ENCODE data around the gene RPS6KA3.

The RPS6KA3 gene

GRCh38 chrX:20248592-20249192 lies 18.0 kb downstream of the RPS6KA3 start:
- H3K4me3 Mint-ChIP-seq, result no peak overlapping the region
- no peaks in the 10 kb centered on the region for H3K27me3 Mint-ChIP-seq
- no peak overlapping the region for H3K27ac Mint-ChIP-seq
- peaks cover 29% of the 10 kb centered on the region for H3K36me3 Mint-ChIP-seq (ENCODE audit: low read depth)
- peaks cover 38% of the 10 kb centered on the region for H3K4me1 Mint-ChIP-seq (ENCODE audit: low read depth)
- no peaks in the 10 kb centered on the region for H3K9me3 Mint-ChIP-seq

DNA sequence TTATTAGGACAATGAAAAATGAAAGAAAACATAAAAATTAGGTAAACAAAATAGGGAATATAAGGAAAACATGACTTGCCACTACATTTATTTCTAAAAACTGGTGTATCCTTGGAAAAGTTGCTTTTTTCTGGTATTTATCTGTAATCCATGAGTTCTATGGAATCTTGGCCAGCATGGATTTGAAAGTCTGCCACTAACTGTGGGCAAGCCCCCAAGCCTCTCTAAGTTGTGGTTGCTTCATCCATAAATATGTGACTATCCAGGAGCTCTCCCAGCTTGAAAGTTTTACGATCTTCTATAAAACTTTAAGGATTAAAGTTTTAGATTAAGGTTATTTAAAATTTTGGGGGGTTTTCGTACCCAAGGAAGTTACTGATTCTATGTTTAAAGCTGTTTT lies 21.8 kb downstream of the RPS6KA3 start:
- no peak overlapping the region for H3K4me3 Mint-ChIP-seq

DNA sequence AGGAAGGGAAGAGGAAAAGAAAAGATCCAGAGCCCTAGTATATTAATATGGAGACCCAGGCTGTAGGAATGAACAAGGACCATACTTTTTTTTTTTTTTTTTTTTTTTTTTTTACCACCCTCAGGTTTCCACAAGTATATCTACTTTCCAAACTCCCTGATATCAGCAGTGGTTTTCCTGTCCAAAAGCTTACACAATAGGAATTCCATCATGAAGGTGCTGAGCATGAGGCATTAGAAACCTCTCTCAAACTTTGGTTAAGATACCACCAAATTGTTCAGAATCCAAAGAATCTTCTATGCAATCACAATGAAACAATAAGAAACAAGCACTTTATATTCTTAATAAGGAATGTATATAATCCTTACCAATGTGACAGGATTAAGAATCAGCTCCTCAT lies 26.5 kb downstream of the RPS6KA3 start:
- Mint-ChIP-seq H3K4me3 (no peak overlapping the region), H3K27ac (no peak overlapping the region), H3K36me3 (ENCODE audit: low read depth) (peaks cover 37% of the 10 kb centered on the region), H3K9me3 (no peaks in the 10 kb centered on the region), H3K4me1 (ENCODE audit: low read depth) (peaks cover 35% of the 10 kb centered on the region), H3K27me3 (no peaks in the 10 kb centered on the region)

More for the DNA sequence above, 21.8 kb downstream of the RPS6KA3 start:
- Mint-ChIP-seq H3K4me1 (ENCODE audit: low read depth) (peaks cover 34% of the 10 kb centered on the region), H3K27ac (no peak overlapping the region), H3K36me3 (ENCODE audit: low read depth) (peaks cover 20% of the 10 kb centered on the region), H3K9me3 (no peaks in the 10 kb centered on the region), H3K27me3 (no peaks in the 10 kb centered on the region)

GRCh38 chrX:20237864-20238263 lies 28.8 kb downstream of the RPS6KA3 start:
- no peak overlapping the region for H3K27ac Mint-ChIP-seq
- H3K36me3 Mint-ChIP-seq (ENCODE audit: low read depth), result peaks cover 53% of the 10 kb centered on the region
- H3K9me3 Mint-ChIP-seq, result no peaks in the 10 kb centered on the region
- H3K27me3 Mint-ChIP-seq, result no peaks in the 10 kb centered on the region
- no peak overlapping the region for H3K4me3 Mint-ChIP-seq
- peaks cover 41% of the 10 kb centered on the region for H3K4me1 Mint-ChIP-seq (ENCODE audit: low read depth)

DNA sequence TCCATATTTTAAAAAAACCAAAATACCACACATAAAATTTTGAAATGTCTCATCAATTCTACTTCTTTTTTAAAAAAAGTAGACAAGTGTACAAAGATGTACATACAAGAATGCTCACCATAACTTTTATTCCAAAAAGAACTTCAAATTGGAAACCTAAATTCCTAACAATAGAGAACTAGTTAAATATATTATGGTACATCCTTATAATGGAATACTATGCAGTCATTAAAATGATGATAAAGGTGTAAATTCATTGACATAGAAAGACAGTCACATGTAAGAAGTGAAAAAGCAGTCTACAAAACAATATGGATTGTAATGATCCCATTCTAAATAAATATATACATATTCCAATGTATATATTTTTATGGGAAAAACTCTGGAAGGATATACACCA lies 31.0 kb downstream of the RPS6KA3 start:
- no peak overlapping the region for H3K27ac Mint-ChIP-seq
- peaks cover 53% of the 10 kb centered on the region for H3K36me3 Mint-ChIP-seq (ENCODE audit: low read depth)

GRCh38 chrX:20233336-20233735 lies 33.4 kb downstream of the RPS6KA3 start:
- Mint-ChIP-seq H3K36me3 (ENCODE audit: low read depth) (peaks cover 66% of the 10 kb centered on the region), H3K4me3 (no peak overlapping the region), H3K4me1 (ENCODE audit: low read depth) (peaks cover 25% of the 10 kb centered on the region), H3K9me3 (no peaks in the 10 kb centered on the region), H3K27ac (no peak overlapping the region), H3K27me3 (no peaks in the 10 kb centered on the region)

More for the DNA sequence above, 31.0 kb downstream of the RPS6KA3 start:
- Mint-ChIP-seq H3K4me3 (no peak overlapping the region), H3K27me3 (no peaks in the 10 kb centered on the region), H3K4me1 (ENCODE audit: low read depth) (peaks cover 33% of the 10 kb centered on the region), H3K9me3 (no peaks in the 10 kb centered on the region)

- Mint-ChIP-seq H3K9me3 (no peaks in the 10 kb centered on the region), H3K36me3 (ENCODE audit: low read depth) (peaks cover 60% of the 10 kb centered on the region), H3K4me1 (ENCODE audit: low read depth) (peaks cover 22% of the 10 kb centered on the region), H3K27me3 (no peaks in the 10 kb centered on the region), H3K27ac (no peak overlapping the region), H3K4me3 (no peak overlapping the region)
These were observed 35.1 kb downstream of the RPS6KA3 start for GRCh38 chrX:20231598-20231997.

GRCh38 chrX:20230406-20230805 lies 36.3 kb downstream of the RPS6KA3 start:
- Mint-ChIP-seq H3K4me1 (ENCODE audit: low read depth) (peaks cover 31% of the 10 kb centered on the region), H3K4me3 (no peak overlapping the region), H3K36me3 (ENCODE audit: low read depth) (peaks cover 54% of the 10 kb centered on the region), H3K9me3 (no peaks in the 10 kb centered on the region), H3K27ac (no peak overlapping the region), H3K27me3 (no peaks in the 10 kb centered on the region)

GRCh38 chrX:20229155-20229554 lies 37.6 kb downstream of the RPS6KA3 start:
- no peak overlapping the region for H3K4me3 Mint-ChIP-seq
- peaks cover 35% of the 10 kb centered on the region for H3K4me1 Mint-ChIP-seq (ENCODE audit: low read depth)
- no peaks in the 10 kb centered on the region for H3K9me3 Mint-ChIP-seq
- H3K36me3 Mint-ChIP-seq (ENCODE audit: low read depth), result peaks cover 51% of the 10 kb centered on the region
- H3K27me3 Mint-ChIP-seq, result no peaks in the 10 kb centered on the region
- H3K27ac Mint-ChIP-seq, result no peak overlapping the region

GRCh38 chrX:20228245-20228644 lies 38.5 kb downstream of the RPS6KA3 start:
- Mint-ChIP-seq H3K4me1 (ENCODE audit: low read depth) (peaks cover 44% of the 10 kb centered on the region), H3K9me3 (no peaks in the 10 kb centered on the region), H3K27ac (no peak overlapping the region), H3K4me3 (no peak overlapping the region), H3K27me3 (no peaks in the 10 kb centered on the region), H3K36me3 (ENCODE audit: low read depth) (peaks cover 55% of the 10 kb centered on the region)

- Mint-ChIP-seq H3K27me3 (no peaks in the 10 kb centered on the region), H3K36me3 (ENCODE audit: low read depth) (peaks cover 56% of the 10 kb centered on the region), H3K27ac (no peak overlapping the region), H3K4me1 (ENCODE audit: low read depth) (peaks cover 50% of the 10 kb centered on the region), H3K9me3 (no peaks in the 10 kb centered on the region), H3K4me3 (no peak overlapping the region)
These were observed 39.6 kb downstream of the RPS6KA3 start for GRCh38 chrX:20227116-20227515.

DNA sequence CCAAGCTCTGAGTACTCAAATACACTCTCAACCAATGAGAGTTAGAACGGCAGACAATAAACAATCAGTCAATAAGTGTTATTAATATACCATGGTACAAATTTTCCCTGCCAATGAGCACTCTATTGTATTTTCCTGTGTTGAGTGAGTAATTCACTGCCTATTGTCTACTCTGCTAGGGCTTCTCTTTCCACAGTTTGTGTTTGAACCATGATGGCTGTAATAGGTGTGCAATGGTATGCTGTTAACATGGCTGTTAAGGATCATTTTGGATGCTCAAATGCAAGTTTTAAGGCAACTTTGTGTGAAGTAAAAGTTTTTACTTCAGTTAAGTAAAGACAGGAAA lies 41.2 kb downstream of the RPS6KA3 start:
- Mint-ChIP-seq H3K4me3 (no peak overlapping the region), H3K27ac (peak overlapping the region; percentile 85), H3K27me3 (no peaks in the 10 kb centered on the region), H3K9me3 (no peaks in the 10 kb centered on the region), H3K4me1 (ENCODE audit: low read depth) (peaks cover 61% of the 10 kb centered on the region), H3K36me3 (ENCODE audit: low read depth) (peaks cover 55% of the 10 kb centered on the region)

DNA sequence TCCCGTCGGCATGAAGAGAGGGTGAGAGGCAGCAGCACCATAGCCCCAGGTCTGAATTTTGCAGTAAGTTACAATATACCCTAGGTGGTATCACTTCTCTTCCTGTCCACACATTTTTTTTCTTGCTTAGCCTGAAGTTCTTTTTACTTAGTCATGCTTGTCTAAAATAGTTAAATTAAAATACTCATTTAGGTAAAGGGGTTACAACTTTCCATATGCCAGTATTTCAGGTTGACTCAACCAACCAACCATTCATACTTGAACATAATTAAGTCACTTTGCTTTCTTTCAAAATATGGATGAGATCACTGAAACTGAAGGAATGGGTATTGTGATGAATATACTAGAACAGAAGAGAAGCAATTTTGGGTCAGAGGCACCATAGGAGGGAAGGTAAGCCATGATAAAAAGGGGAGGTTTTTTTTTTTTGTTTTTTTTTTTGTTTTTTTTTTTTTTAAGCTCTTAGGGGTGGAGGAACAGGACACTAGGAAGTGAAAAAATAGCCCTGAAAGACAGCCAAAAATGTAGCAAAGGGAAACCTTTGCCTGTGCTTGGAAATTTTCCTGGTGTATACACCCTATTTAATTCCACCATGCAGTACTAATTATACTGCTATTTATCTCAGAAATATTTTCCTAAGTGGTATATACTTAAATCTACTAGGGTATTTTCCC lies 41.8 kb downstream of the RPS6KA3 start:
- H3K36me3 Mint-ChIP-seq (ENCODE audit: low read depth), result peaks cover 55% of the 10 kb centered on the region
- H3K4me1 Mint-ChIP-seq (ENCODE audit: low read depth), result peaks cover 61% of the 10 kb centered on the region
- H3K4me3 Mint-ChIP-seq, result peak overlapping the region; percentile 9
- H3K27me3 Mint-ChIP-seq, result no peaks in the 10 kb centered on the region
- H3K27ac Mint-ChIP-seq, result peak overlapping the region; percentile 85
- no peaks in the 10 kb centered on the region for H3K9me3 Mint-ChIP-seq

DNA sequence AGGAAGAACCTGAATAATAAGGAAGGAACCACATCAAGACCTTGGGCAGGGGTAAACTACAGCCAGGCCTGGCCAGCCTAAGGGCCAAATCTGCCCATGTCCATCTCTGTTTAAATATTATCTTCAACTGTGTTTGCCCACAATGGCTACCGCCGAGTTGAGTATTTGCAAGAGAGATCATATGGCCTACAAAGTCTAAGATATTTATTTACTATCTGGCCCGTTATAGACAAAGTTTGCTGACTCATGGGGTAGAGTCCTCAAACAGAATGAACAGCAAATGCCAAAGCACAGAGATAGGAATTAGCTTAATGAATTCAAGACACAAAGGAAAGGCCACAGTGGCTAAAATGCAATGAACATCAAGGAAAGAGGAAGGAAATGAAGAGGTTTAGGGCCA lies 44.8 kb downstream of the RPS6KA3 start:
- Mint-ChIP-seq H3K4me1 (ENCODE audit: low read depth) (peaks cover 86% of the 10 kb centered on the region), H3K36me3 (ENCODE audit: low read depth) (peaks cover 38% of the 10 kb centered on the region), H3K9me3 (no peaks in the 10 kb centered on the region), H3K4me3 (no peak overlapping the region), H3K27ac (peak overlapping the region; percentile 80), H3K27me3 (no peaks in the 10 kb centered on the region)

DNA sequence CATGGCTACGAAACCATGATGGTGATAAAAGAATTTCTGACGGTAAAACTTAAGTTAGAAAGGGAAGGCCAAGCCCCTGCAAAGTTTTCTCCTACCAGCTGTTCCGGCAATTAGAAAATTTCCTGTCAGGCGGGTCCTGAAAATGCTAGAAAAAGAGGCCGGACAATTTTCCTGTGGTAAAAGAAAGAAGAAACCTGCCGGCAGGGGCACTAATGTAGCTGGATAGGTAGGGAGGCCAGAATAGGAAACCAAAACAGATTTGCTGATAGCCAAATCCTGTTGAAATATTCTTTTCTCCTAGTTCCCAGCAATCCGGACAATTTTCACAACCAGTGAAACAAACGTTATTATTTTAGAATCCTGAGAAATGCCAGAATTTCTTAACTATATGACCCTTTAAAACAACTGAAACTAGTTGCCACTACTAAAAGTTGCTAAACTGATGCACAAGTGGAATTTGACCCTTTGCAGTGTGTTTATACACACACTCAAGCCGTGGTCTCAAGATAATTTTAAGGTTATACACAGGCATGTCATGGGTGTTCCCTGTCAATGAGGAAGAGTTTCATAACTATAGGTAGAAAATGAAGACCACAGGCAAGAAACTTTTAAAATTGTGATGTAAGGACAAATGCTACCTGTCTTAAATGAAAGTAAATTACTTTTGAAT lies 47.7 kb downstream of the RPS6KA3 start:
- H3K9me3 Mint-ChIP-seq, result no peaks in the 10 kb centered on the region
- H3K36me3 Mint-ChIP-seq (ENCODE audit: low read depth), result peaks cover 46% of the 10 kb centered on the region
- H3K27ac Mint-ChIP-seq, result no peak overlapping the region
- H3K4me1 Mint-ChIP-seq (ENCODE audit: low read depth), result peaks cover 74% of the 10 kb centered on the region
- no peak overlapping the region for H3K4me3 Mint-ChIP-seq
- H3K27me3 Mint-ChIP-seq, result no peaks in the 10 kb centered on the region
